Loucy (cell line): Measurements from ENCODE around the gene OR4D10.

ENCODE experiments used
- H2AFZ ChIP-seq: fragments of 200-600 bp; sonication (generic); 2 replicates; pipeline ENCODE4 v1.6.0; 2016; ENCODE audit warnings: antibody characterized with exemption, mild to moderate bottlenecking, low read length, moderate library complexity
- H3F3A ChIP-seq: fragments of 200-600 bp; 2 replicates; pipeline ENCODE4 v1.6.0; 2016; ENCODE audit warnings: antibody characterized with exemption, low read depth, mild to moderate bottlenecking
- H3K27me3 ChIP-seq: fragments of 200-600 bp; sonication (generic); 2 replicates; pipeline ENCODE4 v1.6.1; 2014; ENCODE audit warnings: low read length, mild to moderate bottlenecking; ENCODE audit not compliant: insufficient read depth, poor library complexity, severe bottlenecking
- H3K36me3 ChIP-seq: fragments of 200-600 bp; sonication (generic); 2 replicates; pipeline ENCODE4 v1.6.1; 2016; ENCODE audit warnings: low read length; ENCODE audit not compliant: insufficient read depth
- H3K4me1 ChIP-seq: fragments of 200-600 bp; sonication (generic); 2 replicates; pipeline ENCODE4 v1.5.1; 2014; ENCODE audit warnings: low read length, mild to moderate bottlenecking; ENCODE audit not compliant: insufficient read depth, poor library complexity, severe bottlenecking
- H3K4me2 ChIP-seq: fragments of 200-600 bp; sonication (generic); 2 replicates; pipeline ENCODE4 v1.6.0; 2014; ENCODE audit warnings: antibody characterized with exemption, low read length, low read depth, mild to moderate bottlenecking; ENCODE audit not compliant: poor library complexity, severe bottlenecking
- H3K4me3 ChIP-seq: fragments of 200-600 bp; sonication (generic); 2 replicates; pipeline ENCODE4 v1.5.1; 2014; ENCODE audit warnings: low read length, mild to moderate bottlenecking, mixed read lengths; ENCODE audit not compliant: poor library complexity, severe bottlenecking
- H3K79me2 ChIP-seq: fragments of 200-600 bp; sonication (generic); 2 replicates; pipeline ENCODE4 v1.6.1; 2014; ENCODE audit warnings: low read length; ENCODE audit not compliant: insufficient read depth
- H3K9ac ChIP-seq: fragments of 200-600 bp; sonication (generic); 2 replicates; pipeline ENCODE4 v1.6.0; 2014; ENCODE audit warnings: mild to moderate bottlenecking, low read depth, low read length, moderate library complexity; ENCODE audit not compliant: poor library complexity, severe bottlenecking
- H3K9me2 ChIP-seq: fragments of 200-600 bp; sonication (generic); replicated peaks from 2 replicates; pipeline ENCODE4 v1.6.1; 2016; ENCODE audit warnings: low read depth, low read length, mixed read lengths
- H3K9me3 ChIP-seq: fragments of 200-600 bp; sonication (generic); 2 replicates; pipeline ENCODE4 v1.6.1; 2014; ENCODE audit warnings: mild to moderate bottlenecking, antibody characterized with exemption, low read length, low read depth; ENCODE audit not compliant: insufficient read depth
- H4K20me1 ChIP-seq: fragments of 200-600 bp; sonication (generic); 2 replicates; pipeline ENCODE4 v1.6.0; 2014; ENCODE audit warnings: antibody characterized with exemption, low read length, mild to moderate bottlenecking; ENCODE audit not compliant: insufficient read depth, poor library complexity, severe bottlenecking
- CTCF ChIP-seq: fragments of 200-600 bp; sonication (generic); conservative IDR thresholded peaks from 2 replicates; pipeline ENCODE4 v1.5.1; 2014; ENCODE audit warnings: mild to moderate bottlenecking, antibody characterized with exemption, low read length
- EZH2phosphoT487 ChIP-seq: fragments of 200-600 bp; IDR thresholded peaks from 2 replicates; pipeline ENCODE4 v1.6.1; 2018; ENCODE audit warnings: antibody characterized with exemption, mild to moderate bottlenecking, moderate library complexity, borderline replicate concordance

The OR4D10 gene

DNA sequence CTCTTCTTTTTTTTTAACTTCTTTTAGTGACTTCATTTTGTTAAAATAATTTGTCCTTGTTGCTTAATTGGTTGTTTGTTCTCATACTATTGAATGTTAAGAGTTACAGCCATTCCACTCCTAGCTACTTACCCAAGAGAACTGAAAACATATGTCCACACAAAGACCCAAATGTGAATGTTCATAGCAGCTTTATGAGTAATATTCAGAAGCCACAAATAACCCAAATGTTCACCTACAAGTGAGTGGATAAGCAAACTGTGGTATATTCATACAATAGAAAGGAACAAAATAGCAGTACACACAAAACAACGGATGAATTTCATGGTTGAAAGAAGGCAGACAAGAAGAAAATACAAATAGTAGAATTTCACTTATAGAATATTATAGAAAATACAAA lies 28.8 kb downstream of the OR4D10 start:
- H3F3A ChIP-seq, result no peaks in the 10 kb centered on the region
- H2AFZ ChIP-seq, result no peak overlapping the region
- H3K4me3 ChIP-seq, result no peak overlapping the region
- H3K9me2 ChIP-seq, result no peaks in the 10 kb centered on the region
- TF ChIP-seq EZH2phosphoT487, result no peak
- no peak for TF ChIP-seq CTCF
- H3K9ac ChIP-seq, result no peak overlapping the region
- H3K4me2 ChIP-seq, result no peak overlapping the region
- H3K79me2 ChIP-seq, result no peaks in the 10 kb centered on the region
- no peaks in the 10 kb centered on the region for H3K36me3 ChIP-seq
- H3K9me3 ChIP-seq, result no peaks in the 10 kb centered on the region
- no peaks in the 10 kb centered on the region for H4K20me1 ChIP-seq
- H3K4me1 ChIP-seq, result peaks cover 4% of the 10 kb centered on the region
- no peaks in the 10 kb centered on the region for H3K27me3 ChIP-seq

DNA sequence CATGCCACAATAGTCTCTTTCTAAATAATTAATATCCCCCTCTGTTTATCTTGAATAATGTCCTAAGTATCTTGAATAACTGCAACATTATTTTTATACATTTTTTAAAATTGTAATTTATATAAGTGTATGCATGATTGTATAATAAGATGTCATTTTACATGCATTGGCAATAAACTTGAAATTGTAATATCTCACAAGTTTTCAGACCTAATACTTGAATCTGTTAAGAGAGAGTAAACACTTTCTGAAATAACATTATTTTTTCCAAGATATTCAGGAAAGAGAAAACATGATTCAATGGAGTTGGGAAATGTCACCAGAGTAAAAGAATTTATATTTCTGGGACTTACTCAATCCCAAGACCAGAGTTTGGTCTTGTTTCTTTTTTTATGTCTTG lies 30.2 kb downstream of the OR4D10 start, which contains the start of gene OR4D11:
Gene OR4D11 (plus strand): TSS at position 301 of the 400 bp plus-strand sequence. CDS start 0 bp downstream, at position 301.
- no peak for TF ChIP-seq EZH2phosphoT487
- TF ChIP-seq CTCF, result no peak
- no peaks in the 10 kb centered on the region for H3K9me3 ChIP-seq
- no peaks in the 10 kb centered on the region for H3F3A ChIP-seq
- H3K4me1 ChIP-seq, result peaks cover 6% of the 10 kb centered on the region
- H3K4me2 ChIP-seq, result no peak within 1 kb of the TSS
- H3K9me2 ChIP-seq, result no peaks in the 10 kb centered on the region
- H3K79me2 ChIP-seq, result no peaks in the 10 kb centered on the region
- no peak within 1 kb of the TSS for H3K4me3 ChIP-seq
- H3K9ac ChIP-seq, result no peak within 1 kb of the TSS
- no peak within 1 kb of the TSS; the same call in 1 of the 2 replicates for H2AFZ ChIP-seq
- no peaks in the 10 kb centered on the region for H3K36me3 ChIP-seq
- no peaks in the 10 kb centered on the region for H4K20me1 ChIP-seq
- no peaks in the 10 kb centered on the region for H3K27me3 ChIP-seq

DNA sequence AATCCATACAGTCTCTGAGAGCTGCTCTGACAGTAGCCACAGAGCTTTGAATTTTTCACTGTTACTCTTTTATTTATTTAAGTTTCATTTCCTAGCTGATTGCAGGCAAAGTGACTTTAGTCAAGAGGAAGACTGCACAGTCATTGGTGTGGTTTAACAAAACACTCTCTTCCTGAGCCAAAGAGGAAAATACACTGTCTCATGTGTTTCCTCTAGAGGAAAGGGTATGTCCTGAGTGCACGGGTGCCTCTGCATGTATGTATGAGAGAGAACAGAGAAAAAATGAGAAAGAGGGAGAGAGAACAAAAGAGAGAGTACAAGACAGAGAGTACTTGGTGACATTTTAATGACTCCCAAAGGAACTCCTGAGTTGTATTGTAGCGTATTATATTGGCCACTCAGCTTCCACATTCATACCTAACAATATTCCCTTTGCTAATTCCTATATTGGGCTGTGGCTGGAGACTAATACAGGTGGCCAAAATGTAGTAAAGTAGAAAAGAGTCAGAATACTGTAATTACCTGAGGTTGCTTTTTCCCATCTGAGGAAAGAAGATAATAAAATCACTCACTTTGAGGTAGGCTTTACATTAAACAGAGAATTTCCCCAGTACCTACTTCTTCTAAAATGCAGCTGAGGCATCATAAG lies 38.0 kb downstream of the OR4D10 start, which contains the start of gene OR4D9:
Gene OR4D9 (plus strand): TSS at position 599 of the 649 bp plus-strand sequence. CDS start 3,374 bp downstream, outside the sequence.
- H2AFZ ChIP-seq, result 0 out of 2 replicates have a peak within 1 kb of the TSS, but pooled peaks have one; percentile 9
- H3K79me2 ChIP-seq, result no peaks in the 10 kb centered on the region
- peaks cover 37% of the 10 kb centered on the region for H3K4me1 ChIP-seq
- H3K4me3 ChIP-seq, result peak within 1 kb of the TSS; percentile 60
- H3K27me3 ChIP-seq, result no peaks in the 10 kb centered on the region
- peaks cover 4% of the 10 kb centered on the region for H3F3A ChIP-seq
- peak within 1 kb of the TSS; percentile 70 for H3K9ac ChIP-seq
- H3K9me2 ChIP-seq, result no peaks in the 10 kb centered on the region
- H3K36me3 ChIP-seq, result no peaks in the 10 kb centered on the region
- TF ChIP-seq CTCF (no peak), EZH2phosphoT487 (no peak)
- peak within 1 kb of the TSS; percentile 74 for H3K4me2 ChIP-seq
- no peaks in the 10 kb centered on the region for H3K9me3 ChIP-seq
- H4K20me1 ChIP-seq, result no peaks in the 10 kb centered on the region
